Activated T-cell treated with anti-CD3 and anti-CD28 coated beads for 24 hours (primary cell): ENCODE data around the gene EFL1.
"Not testable (repeated sequence)": the region's sequence is repeated elsewhere in the genome, so short reads cannot be mapped to it uniquely, and the experiment has no call there.

Experiments used
- DNase-seq: peaks from one replicate; pipeline ENCODE4 v3.0.0-alpha.2; 2020; ENCODE audit warnings: low read depth

EFL1 gene

DNA sequence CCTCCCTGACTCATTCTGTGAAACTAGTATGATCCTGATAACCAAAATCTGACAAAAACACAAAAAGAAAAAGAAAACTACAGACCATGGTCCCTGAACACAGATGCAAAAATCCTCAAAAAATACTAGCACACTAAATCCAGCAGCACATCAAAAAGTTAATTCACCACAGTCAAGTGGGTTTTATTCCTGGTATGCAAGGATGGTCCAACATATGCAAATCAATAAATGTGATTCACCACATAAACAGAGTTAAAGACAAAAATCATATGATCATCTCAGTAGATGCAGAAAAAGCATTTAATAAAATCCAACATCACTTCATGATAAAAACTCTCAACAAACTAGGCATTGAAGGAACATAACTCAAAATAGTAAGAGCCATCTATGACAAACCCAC, 12.9 kb upstream of the EFL1 start:
- no peak for DNase-seq

DNA sequence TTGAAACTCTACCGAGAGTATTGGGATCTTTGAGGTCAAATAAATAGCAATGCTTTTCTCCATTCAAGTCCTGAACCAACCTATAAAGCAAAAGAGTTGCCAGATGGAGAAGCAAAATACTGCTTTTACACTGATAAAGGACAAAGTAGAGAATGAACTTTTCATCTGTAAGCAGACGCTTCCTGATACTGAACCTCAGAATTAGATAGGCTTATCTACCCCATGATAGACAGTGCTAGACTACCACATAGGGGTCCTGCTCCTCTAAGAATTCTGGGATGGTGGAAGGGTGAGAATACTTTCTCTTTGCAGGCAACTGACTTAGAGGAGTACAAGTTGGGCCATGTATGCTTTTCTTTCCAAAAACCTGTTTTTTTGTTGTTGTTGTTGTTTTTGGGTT, 9.6 kb upstream of the EFL1 start:
- DNase-seq = no peak

DNA sequence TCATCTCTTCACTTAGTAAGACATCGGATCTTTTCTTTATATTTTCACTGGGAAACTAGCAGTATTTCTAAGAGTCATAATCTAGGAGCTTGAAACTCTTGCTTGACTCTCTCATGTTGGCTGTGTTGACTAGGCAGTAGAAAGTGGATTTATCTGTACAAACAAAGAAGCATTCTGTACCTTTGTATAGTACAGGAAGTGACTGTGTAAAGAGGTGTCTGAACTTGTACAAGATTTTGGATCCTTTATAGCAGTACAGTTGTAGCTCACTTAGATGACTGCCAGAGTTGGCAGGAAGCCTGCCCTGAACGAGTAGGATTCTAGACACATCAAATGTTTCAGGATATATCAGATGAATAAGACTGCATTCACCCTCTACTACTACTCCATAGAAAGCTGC, 5.9 kb upstream of the EFL1 start:
- DNase-seq = not testable (repeated sequence)

DNA sequence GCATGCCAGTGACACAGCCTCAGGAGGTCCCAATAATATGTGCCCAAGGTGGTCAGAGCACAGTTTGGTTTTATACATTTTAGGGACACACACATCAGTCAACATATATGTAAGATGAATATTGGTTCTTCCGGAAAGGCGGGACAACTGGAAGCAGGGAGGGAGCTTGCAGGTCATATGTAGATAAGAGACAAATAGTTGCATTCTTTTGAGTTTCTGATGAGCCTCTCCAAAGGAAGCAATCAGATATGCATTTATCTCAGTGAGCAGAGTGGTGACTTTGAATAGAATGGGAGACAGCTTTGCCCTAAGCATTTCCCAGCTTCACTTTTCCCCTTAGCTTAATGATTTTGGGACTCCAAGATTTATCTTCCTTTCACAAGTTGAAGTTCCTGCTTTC, 4.6 kb upstream of the EFL1 start:
- not testable (repeated sequence) for DNase-seq

DNA sequence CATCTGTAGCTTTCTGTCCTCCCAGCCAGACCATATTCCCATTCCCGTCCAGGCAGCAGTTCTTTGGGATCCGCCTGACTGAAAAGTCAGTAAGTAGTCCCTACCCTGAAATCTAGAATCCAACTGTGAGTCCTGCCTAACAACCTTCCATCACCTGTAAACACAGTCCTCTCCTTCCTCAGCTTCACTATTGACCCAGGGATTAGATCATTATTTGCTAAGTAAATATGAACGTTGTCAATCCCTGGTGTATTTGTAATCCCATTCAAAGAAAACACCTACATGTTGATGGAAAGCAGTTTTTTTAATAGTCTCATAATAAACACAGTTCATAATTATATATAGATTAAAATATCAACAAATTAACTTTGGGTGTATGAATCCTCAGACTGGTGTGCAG, 816 bp upstream of the EFL1 start:
- no peak for DNase-seq

DNA sequence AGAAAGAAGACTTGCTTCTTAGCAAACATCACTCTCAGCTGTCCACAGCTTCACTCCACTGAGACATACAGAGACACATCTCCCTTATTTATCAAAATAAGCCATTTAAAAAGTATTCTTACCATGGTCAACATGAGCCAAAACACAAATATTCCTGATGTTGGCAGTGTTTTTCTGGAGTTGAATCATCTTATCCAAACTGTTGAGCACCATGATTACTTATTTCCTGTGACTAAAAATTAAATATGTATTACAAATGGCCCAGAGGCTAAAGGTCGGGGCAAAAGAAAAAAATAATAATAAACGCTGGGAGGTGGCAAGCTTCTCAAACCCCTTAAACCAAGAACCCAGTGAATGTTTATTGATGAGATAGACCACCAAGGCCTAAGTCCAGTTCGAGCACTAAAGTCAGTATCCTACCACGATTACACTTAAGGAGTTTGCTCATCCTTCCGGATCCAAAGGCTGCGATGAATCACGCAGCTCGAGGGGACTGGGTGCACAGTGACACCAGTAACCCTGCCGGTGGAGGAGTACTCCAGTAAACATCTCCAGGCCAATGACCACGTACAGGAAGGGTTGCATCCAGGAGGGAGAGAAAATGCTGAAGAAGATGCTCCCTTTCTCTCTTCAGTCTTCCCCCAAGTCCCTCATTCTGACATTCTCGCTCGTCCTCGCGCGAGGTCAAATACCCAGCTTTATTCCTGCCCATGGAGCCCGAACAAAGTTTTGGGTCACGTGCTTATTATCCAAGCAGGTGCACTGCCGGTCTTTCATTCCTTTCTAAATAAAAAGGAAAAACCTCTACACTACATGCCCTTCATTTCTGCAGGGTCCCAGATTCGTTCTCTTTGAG, 740 bp downstream of the EFL1 start:
- DNase-seq = peak; percentile 35

DNA sequence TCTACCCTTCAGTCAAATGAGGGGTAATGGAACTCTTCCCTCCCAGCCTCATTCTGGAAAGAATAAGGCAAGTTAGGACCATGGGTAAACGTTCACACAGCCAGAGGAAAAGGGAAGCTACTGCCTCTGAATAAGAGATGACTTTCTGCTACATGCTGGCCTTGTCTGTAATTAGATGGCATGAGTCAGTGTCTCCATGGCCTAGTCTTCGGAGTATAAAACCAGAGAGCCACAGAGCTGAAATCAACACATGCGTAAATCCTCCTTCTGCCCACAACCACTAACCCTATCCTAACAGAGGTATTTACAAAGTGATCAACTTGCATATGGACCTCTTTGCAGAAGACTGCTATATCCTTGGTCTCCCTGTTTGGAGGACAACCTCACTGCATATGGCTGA, 14.3 kb downstream of the EFL1 start:
- not testable (repeated sequence) for DNase-seq

DNA sequence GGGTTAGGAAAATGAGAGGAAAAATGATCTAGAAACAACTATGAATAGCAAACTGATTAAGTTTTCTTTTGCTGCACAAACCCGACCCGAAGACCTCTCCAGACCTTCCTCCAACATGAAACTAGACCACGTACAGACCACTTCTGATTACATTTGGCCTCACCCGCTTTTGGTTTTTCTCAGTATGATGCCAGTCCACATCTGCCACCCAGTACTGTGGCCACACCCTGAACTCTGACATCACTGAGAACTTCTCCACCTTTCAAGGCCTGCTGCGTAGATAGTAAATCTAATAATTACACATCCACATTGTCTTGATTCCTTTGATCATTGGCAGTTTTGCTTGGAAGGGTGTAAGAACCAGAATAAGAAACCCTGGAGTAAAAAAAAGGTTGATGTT, 16.6 kb downstream of the EFL1 start:
- DNase-seq = not testable (repeated sequence)

DNA sequence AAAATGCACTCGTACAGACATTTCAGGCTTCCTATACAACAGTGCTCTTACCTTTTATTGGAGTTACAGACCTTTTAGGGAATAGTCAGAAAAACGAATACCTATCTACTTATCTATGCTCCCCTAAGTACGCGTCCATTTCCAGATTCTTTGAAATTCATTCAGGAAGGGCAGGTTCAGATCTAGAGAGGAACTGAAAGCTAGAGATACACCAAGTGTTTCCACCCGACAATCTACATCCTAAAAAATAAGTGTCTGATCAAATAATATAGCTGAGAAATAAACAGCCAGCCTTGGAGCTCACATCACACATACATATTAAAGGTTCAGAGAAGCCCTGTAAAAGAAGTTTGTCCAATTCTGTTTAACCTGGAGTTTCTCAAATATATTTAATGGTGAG, 18.9 kb downstream of the EFL1 start:
- DNase-seq = not testable (repeated sequence)

DNA sequence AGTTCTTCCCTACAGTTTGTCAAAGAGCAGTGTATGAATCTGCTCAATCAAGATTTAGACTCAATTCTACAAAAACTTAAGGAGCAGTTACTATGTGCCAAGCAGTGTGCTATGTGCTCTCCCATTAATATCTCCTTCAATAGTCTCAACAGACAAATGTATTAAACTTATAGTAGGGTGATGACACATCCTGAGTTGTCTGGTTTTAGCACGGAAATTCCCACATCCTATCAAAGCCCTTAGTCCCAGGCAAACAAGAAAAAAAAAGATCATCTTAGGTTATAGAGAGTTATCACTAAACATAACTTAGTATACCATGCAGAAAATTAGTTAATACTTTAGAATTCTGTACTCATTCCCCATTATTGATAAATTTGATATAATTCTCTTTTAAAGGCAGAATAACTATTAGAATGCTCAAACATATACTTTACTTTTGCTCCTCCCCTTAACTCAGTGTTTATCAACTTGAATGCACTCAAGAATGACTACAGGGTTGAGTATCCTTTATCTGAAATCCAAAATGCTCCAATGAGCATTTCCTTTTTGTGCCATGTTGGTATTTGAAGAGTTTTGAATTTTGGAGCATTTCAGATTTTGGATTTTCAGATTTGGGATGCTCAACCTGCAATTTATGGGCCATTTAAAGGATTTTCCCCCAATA, 20.6 kb downstream of the EFL1 start:
- DNase-seq = not testable (repeated sequence)

DNA sequence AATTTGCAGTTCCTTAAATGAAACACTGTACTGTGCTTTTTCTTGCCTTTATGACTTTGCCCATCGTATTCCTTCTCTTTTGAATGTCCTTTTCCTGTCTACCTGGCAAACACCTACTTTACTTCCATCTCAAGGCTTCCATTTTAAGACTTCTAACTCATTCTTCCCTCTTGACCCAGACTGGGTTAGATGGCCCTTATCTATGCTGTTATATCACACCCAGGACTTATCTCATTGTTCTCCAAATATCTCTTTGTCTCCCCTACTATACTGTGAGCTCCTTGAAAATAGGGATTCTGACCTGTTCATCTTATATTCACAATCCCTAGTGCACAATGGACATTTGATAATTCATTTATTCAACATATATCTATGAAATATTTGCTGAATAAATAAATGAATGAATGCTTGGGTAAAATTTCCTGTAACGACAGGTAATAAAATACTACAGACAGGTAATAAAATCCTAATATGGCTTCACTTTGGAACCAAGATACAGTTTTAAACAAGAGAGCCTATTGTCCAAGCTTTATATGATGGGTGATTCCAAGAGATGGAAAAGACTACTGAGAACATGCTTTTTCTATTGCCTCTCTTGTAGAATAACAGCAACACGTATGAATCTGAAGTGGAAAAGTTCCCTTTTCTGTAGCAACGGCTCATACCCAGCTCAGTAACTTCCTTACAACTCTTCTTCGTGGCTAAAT, 22.7 kb downstream of the EFL1 start:
- DNase-seq = no peak

DNA sequence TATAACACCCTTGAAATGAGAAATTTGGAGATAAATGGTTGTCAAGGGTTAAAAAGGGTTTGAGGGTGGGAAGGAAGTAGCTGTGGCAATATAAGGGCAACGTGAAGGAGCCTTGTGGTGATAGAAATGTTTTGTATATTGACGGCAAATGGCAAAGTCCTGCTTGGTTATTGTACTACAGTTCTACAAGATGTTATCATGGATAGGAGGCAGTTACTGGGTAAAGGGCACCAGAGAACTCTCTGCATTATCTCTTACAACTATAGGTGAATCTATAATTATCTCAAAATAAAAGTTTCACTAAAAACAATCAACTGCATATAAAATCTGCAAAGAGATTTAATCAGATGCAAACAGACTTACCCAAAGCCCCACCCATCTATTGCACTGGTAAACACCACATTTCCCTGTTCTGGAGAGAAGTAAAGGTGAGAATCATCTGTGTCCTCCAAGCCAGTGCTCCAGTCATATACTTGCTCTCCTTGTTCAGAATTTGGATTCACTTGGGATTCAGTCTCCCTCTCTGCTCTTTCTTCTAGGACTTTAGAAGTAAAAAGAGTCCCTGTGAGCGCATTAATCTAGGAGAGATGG, 24.5 kb downstream of the EFL1 start:
- not testable (repeated sequence) for DNase-seq

DNA sequence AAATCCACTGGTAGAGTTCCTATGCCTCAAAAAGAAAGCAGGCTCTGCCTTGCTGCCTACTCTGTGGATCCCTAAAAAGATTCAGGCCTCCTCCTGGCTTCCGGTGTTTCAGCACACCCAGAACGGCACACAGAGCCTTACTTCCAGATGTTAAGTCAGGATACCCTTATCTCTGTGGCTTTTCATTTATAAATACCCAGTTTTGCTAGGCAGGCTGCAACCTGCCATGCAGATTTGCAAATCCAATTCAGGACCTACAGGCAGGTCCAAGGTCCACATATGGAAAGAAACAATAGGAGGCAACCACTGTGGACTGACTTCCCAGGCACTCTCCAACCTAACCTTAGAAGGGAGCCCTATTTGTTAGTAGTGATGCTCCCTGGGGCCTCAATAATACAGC, 30.7 kb downstream of the EFL1 start:
- DNase-seq = no peak

DNA sequence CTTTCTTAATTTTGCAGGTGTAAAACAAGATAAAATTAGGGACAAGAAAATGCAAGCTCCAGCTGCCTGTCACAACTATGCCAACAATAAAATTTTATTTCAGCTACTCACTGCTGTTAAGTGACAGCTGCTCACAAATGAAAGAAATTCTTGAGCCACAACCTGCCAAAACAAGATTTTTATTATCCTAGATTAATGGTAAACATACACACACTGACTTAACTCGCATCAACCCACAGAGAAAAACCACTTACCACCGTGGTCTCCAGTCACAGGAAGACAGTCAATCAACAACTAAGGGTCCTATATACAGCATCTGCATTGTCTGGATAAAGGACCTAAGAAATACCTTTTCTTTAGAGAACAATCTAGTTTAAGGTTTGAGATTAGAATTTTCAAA, 31.3 kb downstream of the EFL1 start:
- DNase-seq = no peak

DNA sequence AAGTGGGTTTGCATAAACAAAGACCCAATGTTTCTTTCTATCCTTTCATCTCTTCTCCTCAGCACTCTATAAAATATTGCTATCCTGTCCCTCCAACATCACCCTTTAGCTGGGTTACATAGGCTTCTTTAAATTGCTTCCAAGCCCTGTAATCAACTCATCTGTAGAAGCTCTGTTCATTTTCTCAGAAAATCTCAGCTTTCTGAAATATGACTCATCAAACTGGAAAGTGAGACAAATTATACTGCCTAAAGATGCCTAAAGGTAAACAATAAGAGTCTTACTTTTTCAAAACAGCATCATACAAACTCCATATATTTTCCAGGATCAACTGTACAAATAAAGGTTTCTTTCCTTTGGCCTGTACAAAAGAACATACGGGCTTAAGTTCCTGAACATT, 33.8 kb downstream of the EFL1 start:
- DNase-seq = no peak

DNA sequence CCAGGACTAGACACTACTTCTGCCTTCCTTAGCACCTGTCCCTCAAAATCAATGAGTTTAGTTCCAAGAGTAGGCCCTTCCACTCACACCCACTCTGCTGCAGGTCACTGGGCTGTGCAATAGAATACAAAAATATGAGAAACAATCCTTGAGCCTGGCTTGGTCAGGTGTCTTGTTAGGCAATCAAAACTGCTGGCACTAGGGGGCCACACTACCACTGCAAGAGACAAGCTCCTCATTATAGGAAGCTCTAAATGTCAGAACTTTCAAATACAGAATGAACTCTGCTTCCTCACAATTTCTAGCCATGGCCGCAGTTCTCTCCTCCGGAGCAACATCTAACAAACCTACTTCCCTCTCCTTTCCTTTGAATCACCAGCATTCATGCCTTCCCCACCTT, 41.0 kb downstream of the EFL1 start:
- DNase-seq = not testable (repeated sequence)

DNA sequence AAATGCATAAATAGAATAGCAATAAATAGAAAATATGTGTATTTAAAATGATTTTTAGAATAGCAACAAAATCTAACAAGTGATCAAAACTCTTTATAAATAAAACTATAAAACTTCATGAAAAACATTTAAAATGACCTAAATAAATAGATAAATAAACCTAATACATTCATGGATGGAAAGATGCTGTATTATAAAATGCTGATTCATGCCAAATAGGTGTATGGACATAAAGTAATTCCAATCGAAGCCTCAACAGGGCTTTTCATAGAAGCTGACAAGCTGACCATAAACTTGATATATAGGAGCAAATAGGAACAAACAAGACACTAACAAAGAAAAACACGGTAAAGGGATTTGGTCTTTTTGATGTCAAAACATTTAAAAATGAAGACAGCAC, 46.4 kb downstream of the EFL1 start:
- DNase-seq = not testable (repeated sequence)

DNA sequence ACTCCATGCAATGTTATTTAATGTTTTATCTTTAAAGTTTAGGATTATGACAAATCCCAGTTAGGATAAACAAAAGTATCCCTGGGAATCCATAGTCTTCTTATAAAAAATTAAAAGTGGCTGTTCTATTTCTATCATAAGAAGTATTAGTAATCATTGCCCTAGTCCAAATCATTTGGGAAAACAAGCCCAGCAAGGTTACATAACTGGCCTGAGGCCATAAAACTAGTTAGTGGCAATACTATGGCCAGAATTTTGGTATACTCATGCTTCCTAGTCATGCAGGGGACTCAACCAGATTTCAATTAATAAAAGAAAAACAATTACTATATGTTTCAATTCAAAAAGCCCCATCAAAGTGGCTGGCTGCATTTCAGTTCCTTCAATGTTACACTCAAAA, 50.3 kb downstream of the EFL1 start:
- not testable (repeated sequence) for DNase-seq

DNA sequence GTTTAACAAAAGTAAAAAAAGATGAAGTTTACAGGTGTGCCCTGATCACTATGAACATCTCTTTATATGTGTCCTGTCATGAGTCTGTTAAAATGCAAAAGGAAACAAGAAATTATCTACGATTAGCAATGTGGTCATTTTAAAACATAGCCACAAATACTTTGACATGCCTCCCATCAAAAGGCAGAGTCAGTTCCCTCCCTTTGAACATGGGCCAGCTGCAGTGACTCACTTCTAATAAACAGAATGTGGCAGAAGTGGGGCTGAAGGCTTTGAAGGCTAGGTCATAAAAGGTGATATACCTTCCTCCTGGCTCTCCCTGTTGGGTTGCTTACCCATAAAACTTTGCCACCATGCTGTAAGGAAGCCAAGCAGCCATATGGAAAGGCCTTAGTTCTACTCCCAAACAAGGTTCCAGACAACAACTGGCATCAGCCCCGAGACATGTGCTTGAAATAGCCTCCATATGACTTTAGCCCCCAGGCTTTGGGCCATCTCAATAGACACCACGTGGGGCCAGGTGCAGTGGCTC, 52.4 kb downstream of the EFL1 start:
- DNase-seq = not testable (repeated sequence)

DNA sequence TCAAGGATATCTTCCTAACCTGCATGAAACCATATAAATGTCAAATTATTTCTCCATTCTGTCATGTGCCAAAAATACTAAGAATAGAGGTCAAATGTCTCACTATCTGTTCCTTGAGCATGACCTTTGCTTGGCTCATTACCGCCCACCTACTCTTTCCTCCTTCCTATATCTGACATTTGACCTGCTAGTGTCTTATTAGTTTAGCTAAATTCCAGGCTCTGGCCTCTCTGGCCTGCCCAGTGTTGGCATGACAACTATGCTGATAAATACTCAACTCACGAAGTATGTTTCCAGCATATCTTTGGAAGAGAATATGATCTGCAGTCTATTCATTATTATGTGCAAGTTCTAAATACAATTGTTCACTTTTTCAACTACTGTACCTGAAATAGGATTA, 58.0 kb downstream of the EFL1 start:
- DNase-seq = not testable (repeated sequence)

DNA sequence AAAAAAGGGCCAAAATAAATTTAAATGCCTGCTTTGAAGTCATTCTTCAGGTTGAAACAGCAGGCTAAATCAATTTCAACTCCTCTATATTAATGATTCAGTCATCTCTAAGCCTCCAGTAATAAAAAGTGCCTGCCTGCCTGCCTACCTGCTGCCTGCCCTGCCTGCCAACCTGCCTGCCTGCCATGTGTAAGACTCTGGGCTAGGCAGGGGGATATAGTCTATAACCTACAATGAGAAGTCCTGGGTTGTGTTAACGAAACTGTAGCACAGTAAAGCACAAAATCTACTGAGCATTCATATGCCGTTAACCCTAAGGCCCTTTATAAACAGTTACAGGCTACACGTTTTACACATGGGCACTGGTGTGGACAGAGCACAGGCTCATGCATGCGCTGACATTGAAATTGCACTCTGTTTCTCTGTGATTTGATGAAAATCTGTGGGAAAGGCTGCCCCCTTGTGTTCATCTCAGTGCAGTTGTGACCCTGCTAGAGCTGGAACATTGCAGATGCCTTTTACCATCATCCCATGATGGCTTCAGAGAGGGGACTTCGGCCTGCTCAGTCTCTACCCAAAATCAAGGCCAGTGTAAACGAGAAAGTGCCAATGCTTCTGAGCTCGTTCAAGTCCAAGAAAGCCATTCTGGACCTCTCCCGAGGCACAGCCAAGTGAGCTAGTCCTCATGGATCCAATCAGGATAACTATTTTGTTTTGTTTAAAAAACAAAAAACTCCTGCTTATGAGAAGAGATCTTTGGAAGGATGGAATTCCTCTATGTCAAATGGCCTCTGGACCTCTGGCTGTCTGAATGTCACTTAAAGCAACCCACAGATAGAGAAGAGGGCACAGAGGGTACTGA, 64.6 kb downstream of the EFL1 start:
- DNase-seq = peak; percentile 41
